Measurements from ENCODE around the gene PROM1.

Gene PROM1

DNA sequence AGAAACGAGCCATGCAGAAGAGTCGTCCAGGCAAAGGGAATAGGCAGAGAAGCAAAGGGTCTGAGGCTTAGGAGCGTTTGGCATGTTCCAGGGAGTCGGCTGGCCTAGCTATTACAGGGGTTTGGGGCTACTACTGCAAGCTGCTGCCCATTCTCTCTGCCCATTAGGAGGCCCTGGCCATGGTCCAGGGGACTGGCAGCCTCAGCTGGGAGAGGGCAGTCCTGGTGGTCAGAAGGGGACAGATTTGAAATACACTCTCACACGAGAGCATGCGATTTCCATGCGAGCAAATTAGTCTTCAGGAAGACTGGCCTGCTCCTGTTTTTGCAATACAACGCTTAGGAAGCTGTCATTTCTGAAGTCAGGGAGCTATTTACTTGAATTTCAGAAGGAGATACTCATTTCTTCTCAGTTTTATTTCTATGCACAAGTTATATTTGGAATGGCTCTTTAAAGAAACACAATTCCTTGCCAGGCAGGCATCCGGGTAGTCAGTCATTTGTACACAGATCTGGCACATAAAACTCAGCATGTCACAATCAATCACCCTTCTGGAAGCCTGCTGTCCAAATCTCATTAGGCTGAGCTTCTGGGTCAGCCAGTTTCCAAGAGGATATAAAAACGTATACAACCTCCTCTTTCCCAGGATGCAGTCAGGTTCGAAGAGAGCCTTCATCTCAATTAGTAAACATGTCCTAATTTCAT lies 27.0 kb downstream of the PROM1 start:
- peak; percentile 60 for DNase-seq

DNA sequence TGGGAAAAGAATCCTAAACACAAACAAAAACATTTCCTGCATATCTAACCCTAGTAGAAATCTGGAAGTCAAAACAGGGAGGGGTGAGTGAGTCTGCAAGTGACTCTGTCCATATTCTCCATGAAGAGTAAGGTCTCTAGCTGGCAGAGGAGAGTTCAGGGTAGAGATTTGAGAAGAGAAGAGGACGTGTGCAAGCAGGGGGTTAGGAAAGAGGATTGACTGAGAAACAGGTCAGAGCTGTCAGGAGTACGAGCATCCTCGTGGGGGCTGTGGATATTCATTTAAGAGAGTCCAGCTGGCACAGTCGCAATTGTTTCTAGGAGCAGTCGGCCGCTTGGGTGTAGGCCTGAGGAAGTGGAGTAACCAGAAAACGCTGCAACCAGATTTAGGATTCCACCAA lies 27.9 kb downstream of the PROM1 start:
- DNase-seq: no peak

DNA sequence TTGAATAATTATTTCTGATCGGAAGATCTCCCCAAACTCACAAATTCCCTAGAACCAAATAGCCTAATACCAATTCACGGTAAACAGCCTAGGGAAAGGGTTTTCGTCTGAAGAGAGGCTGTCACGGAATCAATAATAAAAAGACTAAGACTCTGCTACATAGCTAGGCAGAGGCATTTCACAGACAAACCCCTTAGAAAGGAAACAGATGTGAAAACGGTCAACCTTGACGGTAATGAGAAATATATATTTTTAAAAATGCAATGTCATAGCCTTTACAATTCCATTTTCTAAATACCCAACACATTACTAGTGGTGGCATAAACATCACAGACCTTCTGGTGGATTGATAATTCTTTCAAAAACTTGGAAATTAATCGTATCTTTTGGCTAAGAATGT lies 28.4 kb downstream of the PROM1 start:
- DNase-seq: no peak

DNA sequence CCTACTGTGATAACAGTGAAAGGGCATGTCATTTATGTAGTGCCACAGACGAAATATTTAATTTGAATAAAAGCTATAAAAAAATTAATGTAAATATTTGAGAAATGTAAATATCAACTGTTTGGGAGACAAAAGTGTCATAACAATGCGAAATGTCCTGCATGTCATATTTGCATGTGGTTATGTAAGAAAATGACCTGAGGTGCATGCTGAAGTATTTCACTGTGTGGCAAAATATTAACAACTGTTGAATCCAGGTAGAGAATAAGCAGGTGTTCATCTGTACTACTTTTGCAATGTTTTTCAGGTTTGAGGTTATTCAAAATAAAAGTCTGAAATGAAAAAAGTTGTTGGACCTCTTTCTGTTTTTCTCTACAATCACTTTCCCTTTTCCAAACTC lies 30.9 kb downstream of the PROM1 start:
- DNase-seq: no peak

DNA sequence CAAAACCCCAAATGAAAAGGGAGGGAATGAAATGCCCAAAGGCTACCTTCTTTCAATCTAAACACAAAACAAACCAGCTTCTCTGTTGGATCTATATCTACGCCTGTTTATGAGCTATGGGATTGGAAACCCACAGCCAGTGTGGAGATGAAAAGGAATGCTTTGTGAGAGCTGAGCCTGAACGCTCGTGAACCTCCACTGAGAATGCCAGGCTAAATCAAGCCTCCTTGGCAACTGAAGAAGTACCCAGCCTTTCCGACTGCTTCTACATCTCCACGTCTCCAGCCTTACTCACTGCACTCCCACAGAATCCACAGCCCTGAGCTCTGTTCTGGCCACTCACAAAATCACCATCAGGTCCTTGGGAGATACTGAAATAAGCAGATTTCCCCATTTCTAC lies 31.8 kb downstream of the PROM1 start:
- no peak for DNase-seq

DNA sequence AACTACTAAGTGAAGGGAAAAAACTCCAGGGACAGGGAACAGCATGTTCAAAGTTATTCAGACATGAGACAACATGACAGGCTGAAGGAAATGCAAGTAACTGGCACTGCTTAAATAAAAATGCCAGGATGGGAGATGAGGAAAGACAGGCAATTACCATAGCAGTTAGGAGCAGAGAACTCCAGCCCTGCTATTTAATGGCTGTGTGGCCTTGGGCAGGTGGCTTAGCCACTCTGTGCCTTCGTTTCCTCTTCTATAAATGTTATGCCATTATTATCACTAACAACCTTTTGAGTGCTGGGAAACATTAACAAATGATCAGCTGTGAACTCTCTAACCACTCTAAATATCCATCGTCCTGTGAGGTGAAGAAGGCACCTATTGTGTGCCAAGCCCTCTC lies 32.7 kb downstream of the PROM1 start:
- DNase-seq: no peak

DNA sequence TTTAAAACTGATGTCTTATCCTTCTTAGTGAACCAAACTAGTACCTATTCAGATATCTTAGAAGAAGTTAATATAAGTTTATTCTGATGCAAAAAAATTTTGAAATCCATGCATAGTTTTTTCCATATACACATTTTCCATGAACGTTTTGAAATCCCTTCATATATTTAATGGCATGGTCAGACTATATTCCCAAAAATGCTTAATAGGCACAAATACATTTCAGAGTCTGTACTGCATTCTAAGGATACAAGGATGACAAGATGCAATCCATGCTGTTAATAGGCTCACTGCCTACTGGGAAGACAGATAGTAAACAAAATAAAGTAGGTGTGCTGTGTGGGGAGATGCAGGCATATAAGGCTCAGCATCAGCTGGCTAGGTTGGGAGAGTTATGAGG lies 33.2 kb downstream of the PROM1 start:
- DNase-seq: no peak

DNA sequence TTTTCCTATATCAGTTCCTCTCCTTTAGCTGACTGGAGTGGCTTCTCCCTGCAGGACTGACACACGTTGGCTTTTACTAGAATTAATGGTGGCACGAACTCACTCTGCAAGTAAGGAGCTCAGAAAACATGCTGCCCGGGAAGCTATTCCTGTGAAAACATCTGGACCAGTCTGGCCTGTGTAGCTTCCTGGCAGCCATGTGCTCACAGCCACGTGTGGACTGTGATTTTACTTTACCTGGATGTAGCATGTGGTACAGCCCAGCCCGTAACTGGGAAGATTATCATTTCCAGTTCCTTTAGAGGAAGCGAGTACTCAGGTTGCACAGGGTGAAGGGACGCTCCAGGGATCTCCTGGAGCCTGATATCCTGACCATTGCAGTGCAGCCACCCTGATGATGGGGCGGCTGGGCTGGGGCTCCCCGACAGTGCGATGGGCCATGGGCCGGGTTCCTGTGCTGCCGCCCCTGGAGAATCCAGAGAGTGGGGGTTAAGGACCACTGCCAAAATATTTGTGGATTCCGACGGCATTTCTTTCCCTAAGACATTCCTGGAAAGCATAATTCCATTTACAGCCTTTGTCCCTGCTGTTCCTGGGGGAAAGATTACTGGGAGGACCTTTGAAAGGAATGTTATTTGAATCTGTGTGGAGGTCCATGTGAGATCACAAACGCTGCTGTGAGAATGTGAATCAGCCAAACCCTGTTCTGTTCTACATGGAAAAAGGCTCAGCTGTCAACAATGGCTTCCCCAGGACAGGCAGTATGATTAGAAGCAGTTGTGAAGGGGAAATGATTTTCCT lies 35.0 kb downstream of the PROM1 start:
- no peak for DNase-seq

DNA sequence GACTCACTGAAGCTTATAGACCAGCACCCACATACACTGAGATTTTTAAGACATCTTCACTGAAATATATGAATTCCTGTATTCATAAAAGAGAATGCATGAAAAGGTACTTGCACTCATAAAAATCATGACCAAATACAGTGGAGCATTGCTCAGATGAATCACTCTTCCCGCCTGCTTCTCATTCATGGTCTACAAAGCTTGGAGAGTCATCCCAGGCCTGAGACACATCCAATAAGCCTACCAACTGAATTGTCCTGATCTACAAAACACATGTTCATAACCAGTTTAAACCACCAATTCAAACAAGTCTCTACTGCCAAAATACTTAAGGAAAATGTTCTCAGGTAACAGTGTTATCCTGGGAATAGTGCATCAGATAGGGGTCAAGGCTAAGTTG lies 38.1 kb downstream of the PROM1 start:
- DNase-seq: no peak

DNA sequence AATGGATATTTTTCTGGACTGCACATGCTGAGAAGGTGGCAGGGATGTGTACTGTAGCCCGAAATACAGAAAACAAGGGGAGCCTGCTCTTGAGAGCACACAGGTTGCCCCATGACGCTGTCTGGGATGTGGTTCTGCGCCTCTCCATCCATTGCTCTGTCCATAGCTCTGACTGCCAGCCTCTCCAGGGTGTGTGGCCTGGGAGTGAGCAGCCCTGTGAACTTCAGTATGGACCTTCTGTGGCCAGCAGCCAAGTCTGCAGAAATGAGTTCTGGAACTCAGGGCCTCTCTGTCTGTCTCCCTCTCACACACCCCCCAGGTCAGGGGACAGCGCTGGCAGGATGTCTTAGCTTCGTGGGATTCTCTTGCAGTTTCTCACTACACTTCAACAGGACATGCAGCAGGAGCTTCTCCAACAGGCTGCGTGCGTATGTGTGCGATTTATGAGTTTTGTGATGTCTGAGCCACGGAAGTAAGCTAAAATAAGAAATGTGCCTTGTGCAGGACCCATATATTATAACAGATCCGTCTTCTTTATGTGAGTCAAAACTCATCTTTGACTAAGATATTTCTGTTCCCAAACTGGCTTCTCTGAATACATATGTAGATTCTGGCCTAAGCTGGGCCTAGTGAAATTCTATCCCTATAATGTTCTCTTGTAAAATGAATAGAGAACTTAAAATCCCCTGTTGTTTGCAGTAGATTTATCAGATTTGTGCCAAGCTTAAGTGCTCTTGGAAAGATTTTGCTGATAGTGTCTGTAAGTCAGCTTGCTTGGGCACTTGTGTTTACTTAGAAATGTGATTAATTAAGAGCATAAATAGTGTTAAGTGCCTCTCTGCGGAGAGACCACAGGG lies 40.0 kb downstream of the PROM1 start:
- peak; percentile 50 for DNase-seq

DNA sequence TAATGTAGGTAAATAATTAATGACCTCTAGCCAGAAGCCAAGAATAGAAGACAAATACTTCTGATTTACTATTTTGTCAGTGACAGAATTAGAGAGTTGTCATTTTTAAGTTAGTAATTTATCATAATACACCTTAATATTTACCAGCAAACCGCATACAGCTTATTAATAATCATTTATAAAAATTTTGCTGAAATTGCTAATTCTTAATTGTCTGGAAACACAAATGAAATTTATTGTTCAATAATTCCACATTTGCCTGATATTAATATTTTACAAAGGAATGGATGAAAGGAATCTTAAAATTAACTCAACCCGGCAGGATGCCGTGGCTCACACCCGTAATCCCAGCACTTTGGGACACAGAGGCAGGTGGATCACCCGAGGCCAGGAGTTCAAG lies 44.7 kb downstream of the PROM1 start:
- no peak for DNase-seq

DNA sequence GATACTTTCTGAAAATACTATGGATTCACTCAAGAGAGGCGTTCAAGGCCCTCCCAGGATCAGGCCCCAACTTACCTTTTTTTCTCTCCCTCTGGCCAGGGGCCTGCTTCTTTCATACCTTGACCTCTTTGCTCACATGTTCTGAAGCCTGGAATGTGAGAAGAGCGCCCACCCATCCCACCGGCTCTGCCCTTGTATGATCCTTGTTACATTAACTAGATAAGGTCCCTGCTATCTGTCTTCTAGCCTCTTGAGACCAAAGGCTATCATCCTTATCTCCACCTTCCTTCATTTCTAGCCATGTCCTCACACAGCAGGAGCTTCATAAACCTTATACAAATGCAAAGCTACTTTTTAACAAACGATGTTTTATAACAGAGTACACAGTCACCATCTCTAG lies 45.9 kb downstream of the PROM1 start:
- no peak for DNase-seq

DNA sequence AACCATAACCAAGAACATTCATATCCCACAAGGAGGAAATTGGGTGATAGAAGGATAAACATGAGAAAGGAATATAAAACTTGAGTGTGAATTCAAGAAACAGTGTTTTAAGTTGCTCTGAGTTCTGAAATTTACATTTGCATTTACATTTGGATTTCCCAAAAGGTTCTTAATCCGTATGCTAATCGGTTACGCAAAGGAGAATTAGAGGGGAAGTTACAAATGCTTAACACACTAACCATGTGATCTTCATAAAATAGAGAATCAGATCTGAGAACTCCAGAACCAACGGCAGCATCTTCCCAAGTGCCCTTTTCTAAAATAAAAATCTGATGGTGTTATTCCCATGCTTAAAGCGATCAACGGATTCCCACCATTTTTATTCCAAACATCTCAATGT lies 48.0 kb downstream of the PROM1 start:
- no peak for DNase-seq

DNA sequence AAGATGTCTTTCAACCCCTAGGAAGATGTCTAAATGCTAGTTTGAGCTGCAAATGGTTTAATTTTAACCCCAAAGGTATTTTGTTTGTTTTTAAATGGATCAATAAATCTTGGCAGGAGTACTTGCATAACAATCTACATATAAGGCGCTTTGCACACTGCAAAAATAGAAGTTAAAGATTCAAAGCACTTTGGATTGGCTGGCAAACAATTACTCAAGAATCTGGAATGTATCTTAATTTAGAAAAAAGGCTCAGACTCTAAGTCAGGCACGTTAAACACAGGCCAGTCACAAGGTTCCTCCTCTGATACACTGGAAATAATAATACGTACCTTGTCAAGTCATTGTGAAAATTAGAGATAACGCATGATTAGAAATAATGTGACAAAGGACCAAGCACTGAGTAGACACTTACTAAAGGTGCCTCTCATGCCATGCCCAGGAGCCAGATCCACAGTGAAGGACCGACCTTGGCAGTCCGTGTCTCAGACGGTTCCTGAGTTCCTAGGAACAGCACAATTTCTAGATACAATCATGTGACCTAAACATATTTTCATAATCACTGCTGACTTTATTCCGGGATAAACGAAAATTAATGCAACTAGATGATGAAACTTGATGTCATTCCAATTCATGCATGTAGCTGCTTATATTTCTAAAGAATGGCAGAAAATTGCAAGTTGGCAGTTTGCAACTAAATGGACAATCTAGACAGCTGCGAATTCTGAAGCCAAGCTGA lies 49.6 kb downstream of the PROM1 start:
- no peak for DNase-seq

DNA sequence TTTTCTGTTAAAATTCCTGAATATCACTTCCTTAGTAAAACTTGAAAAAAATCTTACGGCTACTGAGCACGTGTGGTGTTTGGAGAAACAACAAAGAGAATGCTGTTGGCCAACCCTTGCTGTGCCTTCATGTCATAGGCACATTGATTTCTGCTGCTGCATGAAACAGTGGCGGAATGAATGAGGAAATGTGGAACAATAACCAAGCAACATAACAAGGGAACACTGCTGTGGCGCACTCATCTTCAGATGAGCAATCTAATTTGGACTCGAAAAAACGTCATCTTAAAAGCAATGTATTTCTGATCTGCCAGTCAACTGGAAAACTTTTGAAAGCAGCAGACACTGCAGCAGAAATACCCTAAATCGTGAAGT lies 51.4 kb downstream of the PROM1 start:
- no peak for DNase-seq

DNA sequence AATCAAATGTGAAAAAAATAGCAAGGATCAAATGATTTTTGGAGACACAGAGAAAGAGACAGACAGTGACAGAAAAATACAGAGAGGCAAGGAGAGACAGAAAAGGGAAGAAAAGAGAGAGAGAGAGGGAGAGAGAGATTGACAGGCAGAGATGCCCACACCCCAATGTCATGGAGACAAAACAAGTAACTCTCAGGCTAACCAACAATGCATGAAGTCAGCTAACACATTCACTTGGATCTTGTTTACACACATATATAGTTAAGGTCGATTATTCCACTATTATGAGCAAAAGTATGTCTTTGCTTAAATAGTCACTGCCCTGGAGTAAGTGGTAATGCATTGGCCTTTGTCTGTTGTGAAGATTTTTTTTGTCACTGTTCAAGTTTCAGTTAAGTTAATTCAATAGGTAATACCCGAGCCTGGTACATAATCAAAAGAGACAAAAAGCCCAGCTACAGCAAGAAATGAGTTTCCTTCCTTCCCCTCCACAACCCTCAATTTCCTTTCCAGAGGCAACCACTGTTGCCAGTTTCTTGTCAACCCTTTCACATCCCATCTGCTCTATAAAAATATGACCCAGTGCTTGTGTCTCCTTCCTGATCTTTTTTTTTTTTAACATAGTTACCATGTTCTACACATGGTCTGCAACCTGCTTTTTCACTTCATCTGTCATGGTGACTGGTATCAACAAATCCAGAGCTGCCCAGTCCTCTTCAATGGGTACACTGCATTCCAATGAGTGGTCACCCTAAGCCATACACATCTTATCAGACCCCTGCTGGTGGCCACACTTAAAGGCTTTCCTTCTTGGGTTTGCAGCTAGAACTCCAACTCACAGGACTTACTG lies 52.1 kb downstream of the PROM1 start:
- no peak for DNase-seq

DNA sequence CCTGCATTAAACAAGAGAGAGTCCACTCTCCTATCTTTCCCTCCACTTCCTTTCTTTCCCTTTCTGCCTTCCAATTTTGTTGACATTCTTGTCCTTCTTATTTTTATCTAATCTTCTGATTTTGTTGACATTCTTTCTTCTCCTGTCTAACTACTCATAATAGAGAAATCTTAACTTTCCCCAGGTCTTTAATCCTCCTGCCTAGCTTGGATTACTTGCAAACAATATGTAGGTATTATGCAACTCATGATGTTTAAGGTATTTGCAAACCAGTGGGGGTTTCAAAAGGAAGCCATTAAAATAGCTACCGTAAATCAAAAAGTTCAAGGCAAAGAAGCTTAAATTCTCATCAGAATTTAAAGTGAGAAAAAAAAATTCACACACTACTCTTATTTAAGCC lies 53.9 kb downstream of the PROM1 start:
- DNase-seq: no peak

DNA sequence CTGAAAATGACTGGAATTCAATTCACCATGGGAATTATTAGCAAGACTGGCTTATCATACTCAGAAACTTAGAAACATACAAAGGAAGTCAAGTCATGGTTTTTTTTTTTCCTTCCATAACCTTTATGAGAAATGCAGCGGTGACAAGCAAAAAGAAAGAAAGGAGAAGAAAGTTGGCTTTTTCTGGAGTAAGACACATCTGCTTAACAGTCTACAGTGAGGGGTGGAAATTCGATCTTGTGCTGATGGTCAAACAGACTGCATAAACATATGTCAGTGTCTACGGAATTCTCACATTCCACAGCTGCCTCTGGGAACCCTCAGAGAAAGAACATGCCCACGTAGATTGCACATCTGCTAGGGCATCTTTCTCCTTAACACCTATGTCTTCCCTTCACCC lies 54.6 kb downstream of the PROM1 start:
- DNase-seq: peak; percentile 23

DNA sequence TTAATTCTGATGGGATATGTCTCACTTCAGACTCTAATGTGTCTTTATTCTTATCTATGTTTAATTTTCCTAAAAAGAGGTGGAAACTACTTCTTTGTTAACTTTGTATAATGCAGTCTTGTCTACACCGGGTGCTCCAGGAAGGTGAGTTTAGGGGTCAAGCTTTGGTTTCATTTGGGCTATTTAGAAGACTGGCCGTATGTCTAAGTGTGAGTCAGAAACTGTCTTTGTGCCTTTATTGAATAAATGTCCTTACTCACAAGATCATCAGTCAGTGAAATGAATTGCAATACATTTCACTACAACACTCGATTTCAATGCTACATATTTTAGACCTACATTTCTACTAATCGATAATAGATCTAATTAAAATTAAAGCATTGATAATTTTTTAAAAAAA lies 56.2 kb downstream of the PROM1 start:
- DNase-seq: no peak

DNA sequence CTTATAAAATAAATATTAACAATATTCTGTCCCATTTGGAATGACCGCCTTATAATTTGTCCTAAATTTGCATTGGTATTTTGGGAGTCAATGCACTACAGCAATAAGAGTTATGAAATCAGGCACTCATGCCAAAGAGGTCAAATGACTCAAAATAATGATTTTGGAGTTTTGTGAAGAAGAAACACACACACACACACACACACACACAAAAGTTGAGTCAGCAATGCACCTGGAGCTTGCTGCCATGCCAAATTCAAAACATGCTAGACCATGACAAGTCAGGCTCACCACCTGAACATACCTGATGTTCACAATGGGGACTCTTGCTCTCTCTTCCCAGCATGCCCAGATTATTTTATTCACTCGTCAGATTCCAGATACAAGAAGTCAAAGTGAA lies 56.7 kb downstream of the PROM1 start:
- no peak for DNase-seq

DNA sequence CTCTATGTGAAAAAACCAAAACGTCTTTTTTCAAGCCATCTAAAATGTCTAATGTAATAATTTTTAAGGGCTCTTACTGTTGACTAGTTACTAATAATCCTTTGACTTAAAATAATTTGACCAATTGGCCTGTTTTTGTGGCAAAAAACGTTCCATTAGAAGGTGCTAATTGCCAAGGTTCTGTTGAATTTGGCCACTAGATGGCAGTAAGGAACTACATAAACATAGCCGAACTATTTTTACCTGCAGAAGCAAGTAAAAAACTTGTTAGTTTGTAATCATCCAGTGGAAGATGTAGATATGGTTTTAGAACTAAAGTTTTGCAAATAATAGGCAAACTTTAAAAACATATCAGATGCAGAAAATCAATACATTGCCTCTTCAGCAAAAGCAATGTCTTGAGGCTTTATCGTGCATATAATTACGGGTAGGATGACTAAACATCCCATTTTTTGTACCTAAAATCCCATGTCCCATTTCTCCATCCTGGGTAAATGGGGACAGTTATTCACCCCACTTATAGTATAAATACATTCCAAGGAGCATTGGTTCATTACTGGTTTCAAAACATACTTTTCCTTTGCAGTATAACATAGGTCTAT lies 57.6 kb downstream of the PROM1 start:
- peak; percentile 50 for DNase-seq

DNA sequence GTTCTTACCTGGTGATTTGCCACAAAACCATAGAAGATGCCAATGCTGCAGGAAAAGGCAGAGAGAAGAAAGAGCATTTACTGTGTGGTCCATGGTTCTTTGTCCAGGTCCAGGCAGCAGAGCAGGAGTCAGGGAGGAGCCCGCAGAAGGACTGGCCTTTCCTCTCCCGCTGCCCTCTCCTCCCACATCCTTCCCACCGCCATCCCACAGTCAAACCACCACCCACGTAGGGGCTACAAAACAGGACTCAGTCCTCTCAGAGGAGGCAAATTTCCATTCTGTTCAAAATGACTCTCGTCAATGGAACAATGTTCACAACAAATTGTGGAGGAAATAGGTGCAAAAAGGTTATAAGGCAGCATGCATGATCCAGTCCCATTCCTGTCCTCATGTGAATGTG lies 58.6 kb downstream of the PROM1 start:
- DNase-seq: no peak
